Astrocyte of the spinal cord (primary cell): Measurements from ENCODE around the gene CLASP2.

Experiments
- DNase-seq: peaks from one replicate; pipeline ENCODE4 v3.0.0; 2011; ENCODE audit warnings: low read depth, low spot score
- H3K4me3 ChIP-seq: 2 replicates; pipeline ENCODE4 v1.5.1; 2011; ENCODE audit warnings: low read depth, mild to moderate bottlenecking, low read length, moderate library complexity
- CTCF ChIP-seq: IDR thresholded peaks from 2 replicates; pipeline ENCODE4 v1.5.1; 2012; ENCODE audit warnings: low read depth, mild to moderate bottlenecking, low read length, inconsistent platforms
- in situ Hi-C: cut with HindIII; loops from 2 replicates; pipeline ENCODE4 v1.10.0; 2017; ENCODE audit warnings: low sequenced_read_pairs

Gene CLASP2

GRCh38 chr3:33602829-33603228, 115.2 kb downstream of the CLASP2 start:
- H3K4me3 ChIP-seq, result no peak overlapping the region
- in situ Hi-C loops, result no loop called here
- no peak for DNase-seq
- no peak for TF ChIP-seq CTCF

GRCh38 chr3:33597257-33597689, 120.8 kb downstream of the CLASP2 start:
- no peak for TF ChIP-seq CTCF
- no peak for DNase-seq
- in situ Hi-C loops, result no loop called here
- H3K4me3 ChIP-seq, result no peak overlapping the region

GRCh38 chr3:33592999-33593398, 125.1 kb downstream of the CLASP2 start:
- TF ChIP-seq CTCF, result no peak
- in situ Hi-C loops, result no loop called here
- H3K4me3 ChIP-seq, result no peak overlapping the region
- DNase-seq, result no peak

- in situ Hi-C loops, result no loop called here
- no peak overlapping the region for H3K4me3 ChIP-seq
- no peak for DNase-seq
- TF ChIP-seq CTCF, result no peak
These were observed 127.5 kb downstream of the CLASP2 start for GRCh38 chr3:33590541-33590940.

GRCh38 chr3:33586402-33586801, 131.7 kb downstream of the CLASP2 start:
- in situ Hi-C loops, result no loop called here
- no peak for DNase-seq
- TF ChIP-seq CTCF, result no peak
- no peak overlapping the region for H3K4me3 ChIP-seq

- no peak for TF ChIP-seq CTCF
- in situ Hi-C loops, result no loop called here
- DNase-seq, result no peak
- no peak overlapping the region for H3K4me3 ChIP-seq
These were observed 135.8 kb downstream of the CLASP2 start for GRCh38 chr3:33582234-33582633.

- in situ Hi-C loops, result no loop called here
- H3K4me3 ChIP-seq, result no peak overlapping the region
- no peak for DNase-seq
- no peak for TF ChIP-seq CTCF
These were observed 136.4 kb downstream of the CLASP2 start for GRCh38 chr3:33581666-33582065.
